GM18507 (cell line): ENCODE measurements around the gene GFY.

Experiments
- DNase-seq: peaks from one replicate; pipeline ENCODE4 v3.0.0; 2011; ENCODE audit warnings: low read depth; ENCODE audit not compliant: insufficient read length; ENCODE audit errors: extremely low spot score
- FAIRE-seq: peaks from 2 replicates; lab custom pipeline; 2011; peaks lifted over from hg19 to GRCh38; lab: Jason Lieb, UNC

The GFY gene

GRCh38 chr19:49427339-49427738, 2.2 kb downstream of the GFY start:
- DNase-seq (no peak), FAIRE-seq (no peak)

- no peak for DNase-seq
- FAIRE-seq: no peak
These were observed 2.8 kb downstream of the GFY start for GRCh38 chr19:49427855-49428546.

GRCh38 chr19:49428547-49429451, 3.6 kb downstream of the GFY start:
- no peak for FAIRE-seq
- no peak for DNase-seq

GRCh38 chr19:49430172-49430677, 5.0 kb downstream of the GFY start:
- DNase-seq (no peak), FAIRE-seq (no peak)

GRCh38 chr19:49430678-49431329, 5.6 kb downstream of the GFY start:
- FAIRE-seq: no peak

GRCh38 chr19:49431330-49431749, 6.2 kb downstream of the GFY start:
- no peak for DNase-seq
- FAIRE-seq: no peak

More at GRCh38 chr19:49430678-49431329, 5.6 kb downstream of the GFY start:
- no peak for DNase-seq

- DNase-seq (no peak), FAIRE-seq (no peak)
These were observed 7.2 kb downstream of the GFY start for GRCh38 chr19:49432141-49433073.

GRCh38 chr19:49433240-49433901, 8.2 kb downstream of the GFY start:
- FAIRE-seq: no peak
- DNase-seq: no peak

GRCh38 chr19:49434907-49435583, 9.9 kb downstream of the GFY start:
- no peak for DNase-seq
- no peak for FAIRE-seq

GRCh38 chr19:49435670-49436069, 10.5 kb downstream of the GFY start:
- DNase-seq: no peak
- no peak for FAIRE-seq

- DNase-seq (no peak), FAIRE-seq (no peak)
These were observed 11.3 kb downstream of the GFY start for GRCh38 chr19:49436381-49437017.

GRCh38 chr19:49437231-49437630, 12.0 kb downstream of the GFY start:
- no peak for DNase-seq
- FAIRE-seq: no peak

GRCh38 chr19:49438261-49438660, 13.1 kb downstream of the GFY start:
- DNase-seq (no peak), FAIRE-seq (no peak)

- no peak for FAIRE-seq
- no peak for DNase-seq
These were observed 14.6 kb downstream of the GFY start for GRCh38 chr19:49439836-49440235.

GRCh38 chr19:49440439-49441209, 15.4 kb downstream of the GFY start:
- FAIRE-seq: no peak
- DNase-seq: no peak

- DNase-seq (no peak), FAIRE-seq (no peak)
These were observed 16.2 kb downstream of the GFY start, which contains the start of gene SLC17A7 for GRCh38 chr19:49441210-49441959. Gene SLC17A7, minus strand, starts transcription at chr19:49441527. Its CDS starts 148 bp downstream, at chr19:49441379.
